A673 (cell line): ENCODE data around the gene CCDC14.

ENCODE experiments used
- CTCF ChIP-seq: fragments of 300-800, 200-600 bp; sonication (generic); conservative IDR thresholded peaks from 2 replicates; pipeline ENCODE4 v1.5.1; 2017; ENCODE audit warnings: low read depth, mild to moderate bottlenecking, antibody characterized with exemption, low read length, moderate library complexity, mixed read lengths
- EZH2 ChIP-seq: fragments of 200-600 bp; sonication (generic); IDR thresholded peaks from 2 replicates; pipeline ENCODE4 v1.6.1; 2017; ENCODE audit warnings: borderline replicate concordance, low read depth, mild to moderate bottlenecking, mixed read lengths, antibody characterized with exemption, low read length; ENCODE audit not compliant: poor library complexity, severe bottlenecking

- TF ChIP-seq CTCF = no peak
- no peak for TF ChIP-seq EZH2
Measured at GRCh38 chr3:123984350-123984749, 23.3 kb upstream of the CCDC14 start.
